ENCODE data around the gene LRIG1.

The LRIG1 gene

DNA sequence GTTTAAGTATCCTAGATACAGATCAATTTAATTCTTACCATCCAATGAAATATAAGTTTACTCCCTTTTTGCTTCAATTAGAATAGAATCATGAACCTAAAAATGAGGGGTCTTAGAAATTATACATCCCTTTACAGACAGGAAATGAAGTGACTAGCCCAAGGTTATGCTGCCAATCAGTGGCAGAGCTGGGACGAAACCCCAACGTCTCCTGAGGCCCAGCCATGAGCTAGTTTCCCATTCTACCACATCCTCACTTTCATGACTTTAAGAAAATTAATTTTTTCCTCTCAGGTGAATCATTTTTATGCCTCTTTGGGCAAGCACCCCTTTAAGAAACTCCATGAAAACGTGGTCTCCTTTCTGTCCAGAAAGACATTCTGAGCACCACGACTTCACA, 11.2 kb downstream of the LRIG1 start:
- TF ChIP-seq, protein P1, sequence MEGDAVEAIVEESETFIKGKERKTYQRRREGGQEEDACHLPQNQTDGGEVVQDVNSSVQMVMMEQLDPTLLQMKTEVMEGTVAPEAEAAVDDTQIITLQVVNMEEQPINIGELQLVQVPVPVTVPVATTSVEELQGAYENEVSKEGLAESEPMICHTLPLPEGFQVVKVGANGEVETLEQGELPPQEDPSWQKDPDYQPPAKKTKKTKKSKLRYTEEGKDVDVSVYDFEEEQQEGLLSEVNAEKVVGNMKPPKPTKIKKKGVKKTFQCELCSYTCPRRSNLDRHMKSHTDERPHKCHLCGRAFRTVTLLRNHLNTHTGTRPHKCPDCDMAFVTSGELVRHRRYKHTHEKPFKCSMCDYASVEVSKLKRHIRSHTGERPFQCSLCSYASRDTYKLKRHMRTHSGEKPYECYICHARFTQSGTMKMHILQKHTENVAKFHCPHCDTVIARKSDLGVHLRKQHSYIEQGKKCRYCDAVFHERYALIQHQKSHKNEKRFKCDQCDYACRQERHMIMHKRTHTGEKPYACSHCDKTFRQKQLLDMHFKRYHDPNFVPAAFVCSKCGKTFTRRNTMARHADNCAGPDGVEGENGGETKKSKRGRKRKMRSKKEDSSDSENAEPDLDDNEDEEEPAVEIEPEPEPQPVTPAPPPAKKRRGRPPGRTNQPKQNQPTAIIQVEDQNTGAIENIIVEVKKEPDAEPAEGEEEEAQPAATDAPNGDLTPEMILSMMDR (IDR thresholded peaks at IDR 0.05; ENCODE audit: control insufficient read depth, insufficient read depth, low read depth, low read length, missing control alignments), result no peak
- DNase-seq (ENCODE audit: low read depth), result no peak
- H3K4me3 ChIP-seq (ENCODE audit: control insufficient read depth, low read depth, low read length), result no peak overlapping the region

DNA sequence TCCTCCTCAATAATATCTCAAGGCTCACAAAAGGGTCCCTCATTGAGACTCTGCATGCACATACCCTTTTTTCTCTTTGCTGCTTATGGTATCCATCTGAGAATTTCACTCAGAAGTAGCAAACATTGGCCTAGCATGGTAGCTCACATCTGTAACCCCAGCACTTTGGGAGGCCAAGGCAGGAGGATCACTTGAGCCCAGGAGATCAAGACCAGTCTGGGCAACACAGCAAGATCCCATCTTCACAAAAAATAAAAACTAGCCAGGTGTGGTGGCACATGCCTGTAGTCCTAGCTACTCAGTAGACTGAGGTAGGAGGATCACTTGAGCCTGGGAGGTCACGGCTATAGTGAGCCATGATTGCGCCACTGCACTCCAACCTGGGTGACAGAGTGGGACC, 11.7 kb downstream of the LRIG1 start:
- TF ChIP-seq, protein P1 (IDR thresholded peaks at IDR 0.05; ENCODE audit: control insufficient read depth, insufficient read depth, low read depth, low read length, missing control alignments), result no peak
- no peak for DNase-seq (ENCODE audit: low read depth)
- H3K4me3 ChIP-seq (ENCODE audit: control insufficient read depth, low read depth, low read length), result no peak overlapping the region

DNA sequence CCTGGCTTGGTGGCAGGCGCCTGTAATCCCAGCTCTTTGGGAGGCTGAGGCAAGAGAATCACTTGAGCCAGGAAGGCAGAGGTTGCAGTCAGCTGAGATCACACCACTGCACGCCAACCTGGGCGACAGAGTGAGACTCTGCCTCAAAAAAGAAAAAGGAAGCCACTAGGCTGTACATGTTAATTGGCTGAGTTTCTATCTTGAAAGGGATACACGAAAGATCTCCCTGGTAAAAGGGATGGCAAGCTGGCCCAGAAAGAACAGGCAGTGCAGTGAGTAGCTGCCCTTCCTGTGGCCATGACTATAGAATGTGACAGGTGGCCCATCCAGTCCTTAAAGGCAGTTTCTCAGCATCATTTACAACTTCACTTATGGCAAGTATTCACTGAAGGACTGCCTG, 12.3 kb downstream of the LRIG1 start:
- H3K4me3 ChIP-seq (ENCODE audit: control insufficient read depth, low read depth, low read length), result no peak overlapping the region
- TF ChIP-seq, protein P1 (IDR thresholded peaks at IDR 0.05; ENCODE audit: control insufficient read depth, insufficient read depth, low read depth, low read length, missing control alignments), result no peak
- no peak for DNase-seq (ENCODE audit: low read depth)

DNA sequence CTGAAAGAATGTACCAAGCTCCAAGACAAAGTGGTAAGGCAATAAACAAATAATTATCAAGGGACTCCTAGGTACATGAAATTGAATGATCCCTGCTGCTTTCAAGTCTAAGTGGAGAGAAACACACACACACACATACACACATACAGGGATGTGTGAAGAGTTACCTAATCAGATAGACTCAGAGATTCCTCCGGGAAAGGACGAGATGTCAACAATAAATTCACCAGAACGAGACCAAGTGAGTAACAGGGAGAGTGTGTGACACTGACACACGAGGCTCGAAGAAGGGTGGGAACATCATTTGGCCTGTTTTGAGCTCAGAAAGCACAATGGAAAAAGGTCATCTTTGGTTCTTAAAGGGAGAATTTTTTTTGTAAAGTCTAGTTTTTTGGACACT, 13.4 kb downstream of the LRIG1 start:
- TF ChIP-seq, protein P1 (IDR thresholded peaks at IDR 0.05; ENCODE audit: control insufficient read depth, insufficient read depth, low read depth, low read length, missing control alignments), result no peak
- no peak for DNase-seq (ENCODE audit: low read depth)
- no peak overlapping the region for H3K4me3 ChIP-seq (ENCODE audit: control insufficient read depth, low read depth, low read length)

DNA sequence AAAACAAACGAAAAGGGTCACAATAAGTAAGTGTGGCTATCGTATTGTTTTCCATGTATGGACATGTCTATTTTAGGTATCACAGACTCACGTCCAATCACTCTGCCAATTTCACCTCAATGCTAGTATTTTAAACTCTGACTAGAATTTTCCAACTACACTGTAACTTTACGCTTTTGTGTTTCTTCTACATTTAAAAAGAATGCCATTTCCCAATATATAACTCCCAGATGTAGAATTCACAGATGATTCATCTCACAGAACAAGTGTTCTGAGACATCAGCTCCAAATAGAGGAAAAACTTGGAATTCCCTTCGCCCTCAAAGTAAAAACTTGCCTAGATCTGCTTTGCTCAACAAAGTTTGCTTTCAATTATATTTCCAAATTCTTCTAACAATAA, 14.2 kb downstream of the LRIG1 start:
- TF ChIP-seq, protein P1 (IDR thresholded peaks at IDR 0.05; ENCODE audit: control insufficient read depth, insufficient read depth, low read depth, low read length, missing control alignments), result no peak
- no peak overlapping the region for H3K4me3 ChIP-seq (ENCODE audit: control insufficient read depth, low read depth, low read length)
- peak; percentile 61 for DNase-seq (ENCODE audit: low read depth)

DNA sequence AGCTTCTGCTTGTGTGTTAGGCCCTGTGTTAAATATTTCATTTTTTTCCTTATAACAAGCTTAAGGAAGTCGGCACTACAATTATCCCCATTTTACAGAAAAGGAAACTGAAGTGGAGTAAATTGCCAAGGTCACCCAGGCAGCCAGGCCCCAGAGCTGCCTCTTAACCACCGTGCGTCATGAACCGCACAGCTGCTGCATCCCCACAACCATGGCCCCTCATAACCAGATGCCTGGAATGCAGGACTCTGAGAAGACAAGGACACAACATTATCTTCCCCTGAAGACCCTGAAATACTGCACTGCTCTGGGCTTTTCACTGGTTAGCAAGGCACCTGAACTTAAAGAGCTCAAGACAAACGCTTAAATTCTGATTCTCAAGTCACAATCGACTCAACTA, 14.6 kb downstream of the LRIG1 start:
- TF ChIP-seq, protein P1 (IDR thresholded peaks at IDR 0.05; ENCODE audit: control insufficient read depth, insufficient read depth, low read depth, low read length, missing control alignments), result no peak
- no peak overlapping the region for H3K4me3 ChIP-seq (ENCODE audit: control insufficient read depth, low read depth, low read length)
- no peak for DNase-seq (ENCODE audit: low read depth)

All from AG09309 (cell line).